ENCODE results near the gene MYEF2.

- TF ChIP-seq CTCF (IDR thresholded peaks at IDR 0.05) (no peak), POLR2A (IDR thresholded peaks at IDR 0.05) (no peak)
Observed at GRCh38 chr15:48089702-48090101, 88.4 kb downstream of the MYEF2 start.

All from testis (tissue), 2 donors.